Ectodermal cell (in vitro differentiated cells): ENCODE results near the gene CEP41.

Experiments used
- H3K27ac ChIP-seq: 2 replicates; pipeline ENCODE4 v1.7.0; 2013; ENCODE audit warnings: mild to moderate bottlenecking, low read depth, low read length; ENCODE audit not compliant: insufficient read depth, poor library complexity, severe bottlenecking
- H3K27me3 ChIP-seq: 2 replicates; pipeline ENCODE4 v1.7.0; 2013; ENCODE audit warnings: mild to moderate bottlenecking, low read length; ENCODE audit not compliant: insufficient read depth, control insufficient read depth, poor library complexity, severe bottlenecking
- H3K36me3 ChIP-seq: one replicate; pipeline ENCODE4 v1.7.0; 2013; ENCODE audit warnings: low read length; ENCODE audit not compliant: control insufficient read depth, insufficient read depth
- H3K4me1 ChIP-seq: one replicate; pipeline ENCODE4 v1.7.0; 2013; ENCODE audit warnings: low read length; ENCODE audit not compliant: control insufficient read depth, insufficient read depth
- H3K4me3 ChIP-seq: 2 replicates; pipeline ENCODE4 v1.7.0; 2013; ENCODE audit warnings: low read depth, low read length, control low read depth; ENCODE audit not compliant: insufficient read depth
- H3K9me3 ChIP-seq: 2 replicates; pipeline ENCODE4 v1.7.0; 2013; ENCODE audit warnings: mild to moderate bottlenecking, low read length, moderate library complexity; ENCODE audit not compliant: control insufficient read depth
- whole genome bisulfite sequencing, 2 experiments: methylation state at CpG; one replicate each; pipeline ENCODE4 v1.1.7; 2013; ENCODE audit warnings: missing lambda C conversion rate in 2 of 2; 5-methylcytosine and 5-hydroxymethylcytosine counted together

Gene CEP41

GRCh38 chr7:130481898-130482297 is 41.1 kb upstream of the CEP41 start:
- WGBS, 2 experiments, result 100% methylated on average over 1 of the region's 1 CpG
- H3K36me3 ChIP-seq, result no peaks in the 10 kb centered on the region
- H3K27me3 ChIP-seq, result peaks cover 3% of the 10 kb centered on the region
- H3K4me1 ChIP-seq, result peaks cover 5% of the 10 kb centered on the region
- H3K4me3 ChIP-seq, result no peak overlapping the region
- peaks cover 3% of the 10 kb centered on the region for H3K9me3 ChIP-seq
- H3K27ac ChIP-seq, result no peak overlapping the region

GRCh38 chr7:130479716-130480400 is 39.0 kb upstream of the CEP41 start:
- Histone ChIP-seq H3K4me1 (peaks cover 15% of the 10 kb centered on the region), H3K27me3 (no peaks in the 10 kb centered on the region), H3K27ac (no peak overlapping the region), H3K36me3 (no peaks in the 10 kb centered on the region), H3K4me3 (no peak overlapping the region), H3K9me3 (peaks cover 3% of the 10 kb centered on the region)
- no CpG with 5 or more reads among the region's 1 CpG for WGBS, 2 experiments

- 98 to 100% methylated on average over 3 of the region's 3 CpGs for WGBS, 2 experiments
These were observed 38.2 kb upstream of the CEP41 start for GRCh38 chr7:130478991-130479390.

GRCh38 chr7:130476297-130477150 is 35.7 kb upstream of the CEP41 start:
- peaks cover 10% of the 10 kb centered on the region for H3K4me1 ChIP-seq
- no peak overlapping the region for H3K4me3 ChIP-seq
- no peak overlapping the region for H3K27ac ChIP-seq
- WGBS, 2 experiments, result 77 to 79% methylated on average over 9 of the region's 9 CpGs
- no peaks in the 10 kb centered on the region for H3K36me3 ChIP-seq
- peaks cover 3% of the 10 kb centered on the region for H3K9me3 ChIP-seq
- no peaks in the 10 kb centered on the region for H3K27me3 ChIP-seq

More at GRCh38 chr7:130478991-130479390, 38.2 kb upstream of the CEP41 start:
- H3K36me3 ChIP-seq, result no peaks in the 10 kb centered on the region
- no peaks in the 10 kb centered on the region for H3K27me3 ChIP-seq
- peaks cover 15% of the 10 kb centered on the region for H3K4me1 ChIP-seq
- no peak overlapping the region for H3K4me3 ChIP-seq
- peaks cover 3% of the 10 kb centered on the region for H3K9me3 ChIP-seq
- H3K27ac ChIP-seq, result no peak overlapping the region

- Histone ChIP-seq H3K27ac (no peak overlapping the region), H3K9me3 (peaks cover 3% of the 10 kb centered on the region)
- WGBS, 2 experiments, result 66 to 70% methylated on average over 6 to 7 of the region's 7 CpGs
These were observed 35.0 kb upstream of the CEP41 start for GRCh38 chr7:130475776-130476175.

GRCh38 chr7:130473876-130474275 is 33.1 kb upstream of the CEP41 start:
- 90 to 94% methylated on average over 3 to 4 of the region's 4 CpGs for WGBS, 2 experiments
- Histone ChIP-seq H3K9me3 (peaks cover 3% of the 10 kb centered on the region), H3K4me3 (no peak overlapping the region), H3K4me1 (peaks cover 10% of the 10 kb centered on the region), H3K27ac (no peak overlapping the region), H3K36me3 (no peaks in the 10 kb centered on the region), H3K27me3 (no peaks in the 10 kb centered on the region)

More at GRCh38 chr7:130475776-130476175, 35.0 kb upstream of the CEP41 start:
- Histone ChIP-seq H3K36me3 (no peaks in the 10 kb centered on the region), H3K4me3 (no peak overlapping the region), H3K4me1 (peaks cover 10% of the 10 kb centered on the region), H3K27me3 (no peaks in the 10 kb centered on the region)

GRCh38 chr7:130473289-130473688 is 32.5 kb upstream of the CEP41 start:
- Histone ChIP-seq H3K27me3 (no peaks in the 10 kb centered on the region), H3K4me3 (no peak overlapping the region), H3K9me3 (peaks cover 3% of the 10 kb centered on the region), H3K4me1 (peaks cover 10% of the 10 kb centered on the region), H3K36me3 (no peaks in the 10 kb centered on the region), H3K27ac (no peak overlapping the region)

GRCh38 chr7:130471974-130472373 is 31.2 kb upstream of the CEP41 start:
- no peak overlapping the region for H3K27ac ChIP-seq
- peaks cover 10% of the 10 kb centered on the region for H3K4me1 ChIP-seq
- H3K27me3 ChIP-seq, result no peaks in the 10 kb centered on the region
- no peaks in the 10 kb centered on the region for H3K36me3 ChIP-seq
- WGBS, 2 experiments, result 94% methylated on average over 2 of the region's 2 CpGs
- H3K4me3 ChIP-seq, result no peak overlapping the region
- H3K9me3 ChIP-seq, result no peaks in the 10 kb centered on the region

- H3K9me3 ChIP-seq, result no peaks in the 10 kb centered on the region
- H3K4me1 ChIP-seq, result no peaks in the 10 kb centered on the region
- H3K36me3 ChIP-seq, result no peaks in the 10 kb centered on the region
- no CpG with 5 or more reads among the region's 1 CpG for WGBS, 2 experiments
- no peak overlapping the region for H3K4me3 ChIP-seq
- H3K27me3 ChIP-seq, result no peaks in the 10 kb centered on the region
- no peak overlapping the region for H3K27ac ChIP-seq
These were observed 27.8 kb upstream of the CEP41 start for GRCh38 chr7:130468612-130469011.
